GM18505 (cell line): ENCODE results near the gene SLC44A1.
"Not testable (repeated sequence)": the region's sequence is repeated elsewhere in the genome, so short reads cannot be mapped to it uniquely, and the experiment has no call there.

Experiments
- ATAC-seq: cut with Tn5 transposase; IDR thresholded peaks from one replicate; pipeline ENCODE4 v1.9.1; 2021; ENCODE audit not compliant: unreplicated experiment
- POLR2A ChIP-seq: IDR thresholded peaks from 4 replicates; pipeline ENCODE4 v1.6.1; 2011; ENCODE audit warnings: borderline replicate concordance; ENCODE audit not compliant: insufficient read depth, insufficient read length; ENCODE audit errors: extremely low read depth

SLC44A1 gene

GRCh38 chr9:105246656-105247173 lies 2.3 kb downstream of the SLC44A1 start:
- no peak for ATAC-seq
- TF ChIP-seq POLR2A, result no peak

GRCh38 chr9:105248691-105249090 lies 4.2 kb downstream of the SLC44A1 start:
- no peak for TF ChIP-seq POLR2A
- ATAC-seq, result no peak

GRCh38 chr9:105251133-105251532 lies 6.7 kb downstream of the SLC44A1 start:
- ATAC-seq, result no peak
- TF ChIP-seq POLR2A, result no peak

GRCh38 chr9:105251733-105252404 lies 7.4 kb downstream of the SLC44A1 start:
- ATAC-seq, result no peak
- TF ChIP-seq POLR2A, result no peak

GRCh38 chr9:105252405-105252756 lies 7.9 kb downstream of the SLC44A1 start:
- no peak for TF ChIP-seq POLR2A
- ATAC-seq, result no peak

- ATAC-seq, result no peak
- no peak for TF ChIP-seq POLR2A
These were observed 9.8 kb downstream of the SLC44A1 start for GRCh38 chr9:105254226-105254625.

GRCh38 chr9:105255421-105255820 lies 11.0 kb downstream of the SLC44A1 start:
- ATAC-seq, result no peak
- no peak for TF ChIP-seq POLR2A

- ATAC-seq, result not testable (repeated sequence)
These were observed 12.1 kb downstream of the SLC44A1 start for GRCh38 chr9:105256569-105256968.

GRCh38 chr9:105257809-105258208 lies 13.4 kb downstream of the SLC44A1 start:
- TF ChIP-seq POLR2A, result no peak
- no peak for ATAC-seq

GRCh38 chr9:105258225-105258737 lies 13.8 kb downstream of the SLC44A1 start:
- no peak for ATAC-seq
- TF ChIP-seq POLR2A, result no peak

- ATAC-seq, result no peak
- TF ChIP-seq POLR2A, result no peak
These were observed 14.8 kb downstream of the SLC44A1 start for GRCh38 chr9:105259274-105259673.

- no peak for ATAC-seq
- no peak for TF ChIP-seq POLR2A
These were observed 15.5 kb downstream of the SLC44A1 start for GRCh38 chr9:105259731-105260612.

- TF ChIP-seq POLR2A, result no peak
- ATAC-seq, result no peak
These were observed 18.0 kb downstream of the SLC44A1 start for GRCh38 chr9:105262497-105262896.

GRCh38 chr9:105264380-105264779 lies 19.9 kb downstream of the SLC44A1 start:
- no peak for ATAC-seq
- TF ChIP-seq POLR2A, result no peak

GRCh38 chr9:105268254-105268653 lies 23.8 kb downstream of the SLC44A1 start:
- ATAC-seq, result not testable (repeated sequence)
